GM12864 (cell line): ENCODE data around the gene ARL16.

Source experiments
- DNase-seq: peaks from one replicate; pipeline ENCODE4 v3.0.0-alpha.2; 2011; ENCODE audit warnings: low read depth
- H3K4me3 ChIP-seq: 2 replicates; pipeline ENCODE4 v1.5.1; 2011; ENCODE audit warnings: mild to moderate bottlenecking, low read depth, low read length, control low read depth
- TF ChIP-seq, protein P1 (sequence below): IDR thresholded peaks from 2 replicates; pipeline ENCODE4 v1.5.1; 2011; ENCODE audit warnings: low read depth, mild to moderate bottlenecking, moderate library complexity, low read length, control low read depth, inconsistent platforms; ENCODE audit errors: missing control alignments

The ARL16 gene

DNA sequence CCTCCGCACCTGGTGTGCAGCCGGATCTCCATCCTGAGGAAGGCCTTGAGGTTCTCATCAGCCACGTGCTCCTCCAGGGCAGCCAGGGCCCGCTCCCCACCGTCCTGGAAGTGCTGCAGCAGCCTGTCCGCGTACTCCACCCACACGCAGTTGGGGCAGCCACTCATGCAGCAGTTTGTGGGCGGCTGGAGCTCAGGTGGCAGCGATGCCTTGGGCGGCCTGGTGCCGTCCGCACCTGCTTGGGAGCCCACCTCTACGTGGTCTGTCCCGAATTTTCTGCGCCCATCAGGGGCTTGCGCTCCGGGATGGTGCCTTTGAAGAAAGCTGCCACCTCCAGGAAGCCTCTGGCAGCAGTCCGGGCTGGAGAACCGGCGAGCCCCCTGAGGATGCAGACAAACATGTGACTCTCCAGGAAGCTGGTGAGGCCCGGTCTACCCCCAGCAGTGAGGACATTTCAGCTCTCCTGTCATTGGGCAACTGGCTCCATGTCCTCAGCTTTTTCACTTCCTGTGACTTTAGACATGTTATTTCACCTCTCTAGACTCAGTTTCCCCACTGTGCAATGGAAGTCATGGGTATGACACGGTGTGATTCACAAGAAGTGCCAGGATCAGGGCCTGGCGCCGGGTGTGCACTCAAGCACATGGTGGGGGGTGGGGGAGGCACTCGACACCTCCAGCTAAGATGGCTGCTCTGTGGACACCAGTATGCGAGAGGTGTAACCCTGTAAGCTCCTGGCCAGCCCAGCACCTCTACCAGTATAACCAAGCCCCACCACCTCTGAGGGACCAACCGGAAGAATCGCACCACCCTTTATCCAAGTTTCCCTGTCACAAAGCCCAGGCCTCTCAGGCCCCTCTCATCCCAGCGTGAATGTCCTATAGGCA, 18.1 kb downstream of the ARL16 start:
- no peak for DNase-seq
- peak overlapping the region; percentile 94 for H3K4me3 ChIP-seq
- TF ChIP-seq, protein P1, sequence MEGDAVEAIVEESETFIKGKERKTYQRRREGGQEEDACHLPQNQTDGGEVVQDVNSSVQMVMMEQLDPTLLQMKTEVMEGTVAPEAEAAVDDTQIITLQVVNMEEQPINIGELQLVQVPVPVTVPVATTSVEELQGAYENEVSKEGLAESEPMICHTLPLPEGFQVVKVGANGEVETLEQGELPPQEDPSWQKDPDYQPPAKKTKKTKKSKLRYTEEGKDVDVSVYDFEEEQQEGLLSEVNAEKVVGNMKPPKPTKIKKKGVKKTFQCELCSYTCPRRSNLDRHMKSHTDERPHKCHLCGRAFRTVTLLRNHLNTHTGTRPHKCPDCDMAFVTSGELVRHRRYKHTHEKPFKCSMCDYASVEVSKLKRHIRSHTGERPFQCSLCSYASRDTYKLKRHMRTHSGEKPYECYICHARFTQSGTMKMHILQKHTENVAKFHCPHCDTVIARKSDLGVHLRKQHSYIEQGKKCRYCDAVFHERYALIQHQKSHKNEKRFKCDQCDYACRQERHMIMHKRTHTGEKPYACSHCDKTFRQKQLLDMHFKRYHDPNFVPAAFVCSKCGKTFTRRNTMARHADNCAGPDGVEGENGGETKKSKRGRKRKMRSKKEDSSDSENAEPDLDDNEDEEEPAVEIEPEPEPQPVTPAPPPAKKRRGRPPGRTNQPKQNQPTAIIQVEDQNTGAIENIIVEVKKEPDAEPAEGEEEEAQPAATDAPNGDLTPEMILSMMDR, result no peak

- no peak for DNase-seq
- H3K4me3 ChIP-seq, result no peak overlapping the region
- TF ChIP-seq, protein P1, result no peak
These were observed 19.5 kb downstream of the ARL16 start for GRCh38 chr17:81664051-81664470.

DNA sequence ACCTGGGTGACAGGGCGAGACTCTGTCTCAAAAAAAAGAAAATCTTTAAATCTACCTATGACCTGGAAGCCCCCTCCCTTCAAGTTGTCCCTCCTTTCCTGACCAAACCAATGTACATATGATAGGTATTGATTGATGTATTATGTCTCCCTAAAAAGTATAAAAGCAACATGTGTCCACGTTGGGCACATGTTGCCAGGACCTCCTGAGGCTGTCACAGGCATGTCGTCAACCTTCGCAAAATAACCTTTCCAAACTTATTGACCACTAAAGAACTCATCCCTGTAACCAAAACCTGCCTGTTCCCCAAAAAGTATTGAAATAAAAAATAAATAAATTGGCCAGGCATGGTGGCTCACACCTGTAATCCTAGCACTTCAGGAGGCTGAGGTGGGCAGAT, 21.6 kb downstream of the ARL16 start:
- no peak overlapping the region for H3K4me3 ChIP-seq
- no peak for DNase-seq
- TF ChIP-seq, protein P1, result no peak

GRCh38 chr17:81660441-81660840, 23.2 kb downstream of the ARL16 start:
- TF ChIP-seq, protein P1, result no peak
- no peak for DNase-seq
- H3K4me3 ChIP-seq, result no peak overlapping the region

DNA sequence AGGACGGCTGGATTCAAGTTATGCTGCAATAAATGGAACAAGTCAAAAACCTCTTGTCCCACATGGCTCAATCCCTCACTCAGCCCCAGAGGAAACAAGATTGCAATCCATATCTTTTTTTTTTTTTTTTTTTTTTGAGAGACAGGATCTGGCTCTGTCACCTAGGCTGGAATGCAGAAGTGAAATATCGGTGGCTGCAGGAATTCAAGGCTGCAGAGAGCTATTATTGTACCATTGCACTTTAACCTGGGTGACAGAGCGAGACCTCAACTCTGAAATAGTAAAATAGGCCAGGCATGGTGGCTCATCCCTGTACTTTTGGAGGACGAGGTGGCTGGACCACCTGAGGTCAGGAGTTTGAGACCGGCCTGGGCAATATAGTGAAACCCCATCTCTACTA, 24.6 kb downstream of the ARL16 start:
- H3K4me3 ChIP-seq, result no peak overlapping the region
- DNase-seq, result no peak
- TF ChIP-seq, protein P1, result no peak

DNA sequence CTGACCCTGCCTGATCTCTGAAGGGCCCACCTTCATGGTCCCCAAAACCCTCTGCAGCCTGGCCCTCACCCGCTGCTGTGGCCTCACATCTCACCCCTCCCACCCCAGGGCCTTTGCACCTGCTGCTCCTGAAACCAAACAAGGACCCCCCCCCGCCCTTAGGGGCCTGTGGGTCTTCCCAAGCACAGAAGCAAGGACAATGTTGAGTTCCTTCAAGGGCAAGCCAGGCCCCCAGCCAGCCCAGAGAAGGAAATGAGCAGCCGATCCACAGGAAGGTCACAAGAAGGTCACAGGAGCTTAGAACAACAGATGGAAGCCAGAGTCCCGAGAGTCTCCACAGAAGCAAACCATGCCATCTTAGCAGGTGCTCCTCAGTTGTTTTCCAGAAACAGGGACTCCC, 26.8 kb downstream of the ARL16 start:
- H3K4me3 ChIP-seq, result no peak overlapping the region
- TF ChIP-seq, protein P1, result no peak
- DNase-seq, result no peak
